GM04503 (cell line): Measurements from ENCODE around the gene SLC12A7.
"Not testable (repeated sequence)": the region's sequence is repeated elsewhere in the genome, so short reads cannot be mapped to it uniquely, and the experiment has no call there.

ENCODE experiments used
- DNase-seq: peaks from one replicate; pipeline ENCODE4 v3.0.0-alpha.2; 2012; ENCODE audit warnings: low read depth

The SLC12A7 gene

DNA sequence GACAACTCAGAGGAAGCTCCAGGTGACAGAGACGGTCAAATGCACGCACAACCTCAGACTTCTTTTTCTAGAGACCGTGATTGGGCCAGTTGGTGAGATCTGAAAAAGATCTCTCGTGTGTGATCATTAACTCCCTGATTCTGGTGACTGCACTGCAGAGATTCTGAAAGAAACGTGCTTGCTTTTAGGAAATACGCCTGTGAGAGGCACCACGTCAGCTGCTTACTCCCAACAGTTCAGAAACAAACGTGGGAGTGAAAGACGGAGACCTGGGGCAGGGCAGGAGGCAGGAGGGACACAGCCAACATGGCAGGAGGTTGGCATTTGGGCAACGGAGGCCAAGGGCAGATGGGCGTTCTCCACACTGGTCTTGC, 15.9 kb downstream of the SLC12A7 start:
- no peak for DNase-seq

GRCh38 chr5:1095302-1095989, 16.4 kb downstream of the SLC12A7 start:
- DNase-seq: no peak

DNA sequence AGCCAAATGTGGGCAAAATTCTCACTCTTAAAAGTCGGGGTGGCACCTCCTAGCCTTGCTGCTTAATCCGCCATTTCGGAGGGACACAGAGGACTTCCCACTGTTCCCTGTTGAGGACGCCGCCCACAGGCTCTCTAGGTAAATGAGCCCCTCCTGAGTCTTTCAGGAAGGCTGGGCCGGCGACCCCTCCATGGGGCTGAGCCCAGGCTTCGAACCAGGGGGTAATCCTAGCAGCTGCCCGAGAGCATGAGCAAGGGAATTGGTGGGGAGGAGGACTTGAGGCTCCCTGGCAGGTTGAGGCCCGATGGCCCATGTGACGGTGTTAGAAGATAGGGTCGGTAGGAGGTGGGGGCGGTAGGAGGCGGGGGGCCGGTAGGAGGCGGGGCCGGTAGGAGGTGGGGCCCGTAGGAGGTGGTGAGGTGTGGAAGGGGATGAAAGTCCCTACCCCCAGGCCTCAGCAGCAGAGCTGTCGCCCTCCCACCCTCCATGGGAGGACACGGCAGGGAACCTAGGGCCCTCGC, 17.1 kb downstream of the SLC12A7 start:
- DNase-seq: no peak

DNA sequence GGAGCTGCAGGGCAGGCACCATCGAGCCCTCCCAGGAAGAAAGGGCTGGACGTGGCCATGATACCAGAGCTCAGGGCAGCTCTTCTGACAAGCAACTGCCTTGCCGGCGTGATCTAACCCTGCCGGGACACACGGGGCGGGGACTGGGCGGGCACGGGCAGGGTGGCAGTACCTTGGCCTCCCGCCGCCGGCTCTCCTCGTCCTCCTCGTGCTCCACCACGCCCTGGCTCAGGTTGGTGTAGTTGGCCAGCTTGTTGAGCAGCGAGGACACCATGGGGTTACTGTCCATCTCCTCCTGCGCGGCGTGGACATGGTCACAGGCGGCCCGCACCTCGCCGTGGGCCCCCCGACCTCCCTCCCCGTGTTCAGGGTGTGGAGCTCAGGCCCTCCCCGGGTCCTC, 18.5 kb downstream of the SLC12A7 start:
- DNase-seq: no peak

GRCh38 chr5:1092122-1092521, 19.7 kb downstream of the SLC12A7 start:
- DNase-seq: no peak

DNA sequence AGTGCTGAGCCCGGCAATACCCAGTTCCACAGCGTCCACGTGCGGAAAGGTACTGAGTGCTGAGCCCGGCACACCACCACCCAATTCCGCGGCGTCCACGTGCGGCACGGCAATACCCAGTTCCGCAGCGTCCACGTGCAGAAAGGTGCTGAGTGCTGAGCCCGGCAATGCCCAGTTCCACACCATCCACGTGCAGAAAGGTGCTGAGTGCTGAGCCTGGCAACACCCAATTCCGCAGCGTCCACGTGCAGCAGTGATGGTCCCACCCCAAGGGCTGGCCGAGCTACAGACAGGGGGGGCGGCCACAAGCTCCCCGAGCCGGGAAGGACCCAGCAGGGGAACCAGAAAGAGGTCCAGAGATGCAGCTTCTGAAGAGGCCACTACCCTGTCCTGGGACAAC, 20.2 kb downstream of the SLC12A7 start:
- no peak for DNase-seq

GRCh38 chr5:1090538-1090937, 21.3 kb downstream of the SLC12A7 start:
- no peak for DNase-seq

DNA sequence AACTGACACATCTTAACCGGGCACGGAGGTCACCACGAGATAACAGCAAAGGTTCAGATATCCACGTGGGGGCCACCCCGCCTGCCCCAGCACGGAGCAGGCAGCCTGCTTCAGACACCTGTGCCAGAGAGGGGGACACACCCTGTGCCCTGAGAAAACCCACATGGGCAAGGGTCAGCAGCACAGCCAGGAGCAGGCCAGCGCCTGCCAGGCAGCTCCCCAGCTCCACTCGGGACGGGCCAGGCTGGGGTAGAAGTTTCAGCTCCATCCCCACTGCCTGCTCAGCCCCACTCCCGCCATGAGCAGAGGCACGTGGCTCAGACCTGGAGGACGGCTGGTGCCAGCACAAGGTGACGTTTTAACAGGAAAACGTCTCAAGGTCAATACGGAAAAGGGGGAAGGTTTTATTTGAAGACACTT, 22.2 kb downstream of the SLC12A7 start:
- no peak for DNase-seq

- no peak for DNase-seq
Observed at GRCh38 chr5:1089146-1089545, 22.7 kb downstream of the SLC12A7 start.

- no peak for DNase-seq
Observed at GRCh38 chr5:1088726-1089125, 23.1 kb downstream of the SLC12A7 start.

- no peak for DNase-seq
Observed at GRCh38 chr5:1088031-1088430, 23.8 kb downstream of the SLC12A7 start.

GRCh38 chr5:1087428-1087827, 24.4 kb downstream of the SLC12A7 start:
- DNase-seq: no peak

DNA sequence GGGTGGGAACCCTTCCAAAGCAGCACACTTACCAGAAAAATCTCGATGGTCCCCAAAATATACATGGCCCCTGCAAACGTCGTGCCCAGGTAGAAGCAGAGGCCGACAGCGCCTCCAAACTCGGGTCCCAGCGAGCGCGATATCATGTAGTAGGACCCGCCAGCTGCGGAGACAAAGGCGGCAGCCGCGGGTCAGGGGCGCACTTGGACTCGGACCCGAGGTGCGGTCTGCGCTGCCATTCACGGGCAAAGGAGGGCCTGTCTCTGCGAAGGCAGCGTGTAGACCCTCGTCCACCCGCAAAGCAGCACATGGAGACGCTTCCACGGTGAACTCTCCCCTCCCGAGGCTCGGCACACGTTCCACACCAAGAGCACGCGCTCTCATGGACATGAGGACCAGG, 25.0 kb downstream of the SLC12A7 start:
- no peak for DNase-seq

GRCh38 chr5:1086137-1086536, 25.7 kb downstream of the SLC12A7 start:
- no peak for DNase-seq

GRCh38 chr5:1085391-1085790, 26.5 kb downstream of the SLC12A7 start:
- DNase-seq: no peak

- no peak for DNase-seq
Observed at GRCh38 chr5:1083823-1084605, 27.8 kb downstream of the SLC12A7 start.

- DNase-seq: not testable (repeated sequence)
Observed at GRCh38 chr5:1083026-1083425, 28.8 kb downstream of the SLC12A7 start.

- no peak for DNase-seq
Observed at GRCh38 chr5:1081519-1081918, 30.3 kb downstream of the SLC12A7 start.

DNA sequence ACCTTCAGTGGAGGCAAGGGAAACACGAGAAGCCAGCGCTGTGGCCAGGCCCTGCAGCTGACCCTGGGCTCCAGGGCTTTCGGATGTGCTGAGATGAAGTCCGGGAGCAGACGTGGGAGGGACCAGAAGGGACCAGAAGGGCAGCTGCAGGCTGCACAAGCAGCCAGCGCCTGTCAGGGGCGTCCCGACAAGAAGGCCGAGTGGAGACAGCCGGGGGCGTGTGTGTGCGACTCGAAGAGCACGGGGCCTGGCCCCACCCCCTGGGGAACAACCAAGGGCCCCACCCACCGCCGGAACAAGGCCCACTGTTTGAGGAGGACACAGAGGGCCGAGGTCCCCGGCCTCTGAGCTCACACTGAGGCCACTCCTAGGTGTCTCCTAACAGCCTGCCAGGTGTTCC, 31.4 kb downstream of the SLC12A7 start:
- DNase-seq: no peak

GRCh38 chr5:1079961-1080360, 31.9 kb downstream of the SLC12A7 start:
- DNase-seq: no peak

DNA sequence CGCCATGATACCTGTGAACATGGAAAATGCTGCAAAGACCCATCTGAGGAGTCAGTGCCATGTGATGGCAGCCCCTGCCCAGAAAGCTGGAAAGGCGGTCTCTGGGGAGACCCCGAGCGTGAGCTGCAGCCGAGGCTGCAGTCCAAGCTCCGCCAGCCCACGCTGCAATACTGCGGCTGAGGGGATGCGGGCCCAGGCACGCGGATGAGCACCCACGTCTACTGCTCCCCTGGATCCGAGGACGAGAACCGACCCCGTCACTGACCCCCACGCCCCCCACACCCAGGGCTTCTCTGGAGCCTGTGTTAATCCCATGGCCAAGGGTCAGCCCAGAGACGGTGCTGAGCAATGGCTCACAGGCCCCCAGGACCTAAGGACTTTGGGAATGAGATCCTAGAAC, 32.4 kb downstream of the SLC12A7 start:
- no peak for DNase-seq

- DNase-seq: no peak
Observed at GRCh38 chr5:1078851-1079250, 33.0 kb downstream of the SLC12A7 start.

DNA sequence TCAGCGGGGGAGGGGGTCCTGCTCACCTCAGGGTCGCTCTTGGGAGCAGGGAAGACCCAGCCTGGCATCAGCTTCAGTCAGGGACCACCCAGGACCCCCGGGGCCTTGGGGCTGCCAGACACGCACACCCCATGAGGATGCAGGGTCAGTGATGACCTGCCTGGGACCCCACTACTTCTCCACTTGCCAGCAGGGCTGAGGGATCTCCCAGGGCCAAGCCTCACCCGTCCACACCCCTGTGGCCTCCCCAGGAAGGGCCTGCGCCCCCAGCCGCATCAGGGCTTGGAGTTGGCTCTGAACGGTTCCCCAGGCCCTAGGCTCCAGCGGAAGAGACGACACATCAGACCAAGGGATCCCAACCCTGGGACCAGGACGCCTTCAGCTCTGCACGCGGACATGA, 33.7 kb downstream of the SLC12A7 start:
- no peak for DNase-seq
